ENCODE results near the gene LPIN1. TPM values are rescaled to one million over a fixed set of nuclear protein-coding genes. Genes with fewer than 3 reads are reported as not detected.

LPIN1 gene
- total and polyA plus RNA-seq, 4 donors = 10.1 to 27.4 (median 13.4) TPM

- Histone ChIP-seq H3K4me1 (ENCODE audit: control insufficient read depth in 4 of 4, insufficient read depth in 4 of 4, low read length in 3 of 4) (peaks cover 0 to 9% (median 2%) of the 10 kb centered on the region in 4 donors), H3K36me3 (ENCODE audit: control insufficient read depth in 4 of 4, insufficient read depth in 3 of 4, low read depth in 1 of 4, low read length in 3 of 4) (no peaks in the 10 kb centered on the region), H3K9me3 (ENCODE audit: control insufficient read depth in 4 of 4, low read length in 3 of 4) (no peaks in the 10 kb centered on the region), H3K27me3 (ENCODE audit: control insufficient read depth in 4 of 4, insufficient read depth in 4 of 4, low read length in 3 of 4) (no peaks in the 10 kb centered on the region), H3K4me3 (ENCODE audit: low read depth in 1 of 3, low read length in 3 of 3) (no peak overlapping the region), H3K27ac (ENCODE audit: low read depth in 1 of 2, low read length in 2 of 2) (no peak overlapping the region), H3K9ac (ENCODE audit: low read depth in 1 of 2, low read length in 2 of 2) (no peak overlapping the region)
- 97% methylated on average over 3 of the region's 3 CpGs for WGBS
- DNase-seq (ENCODE audit: low spot score) = no peak
- TF ChIP-seq CTCF (IDR thresholded peaks at IDR 0.05; ENCODE audit: low read depth, low read length, missing input control) (no peak), NR2F2 (IDR thresholded peaks at IDR 0.05) (no peak), RAD21 (IDR thresholded peaks at IDR 0.05) (no peak), FOXA2 (IDR thresholded peaks at IDR 0.05) (no peak), GABPA (IDR thresholded peaks at IDR 0.05 in 1 of 2, conservative IDR thresholded peaks at IDR 0.05 in 1 of 2) (no peak), MAX (IDR thresholded peaks at IDR 0.05) (no peak)
Observed at GRCh38 chr2:11705711-11706110, 40.7 kb upstream of the LPIN1 start.

- Histone ChIP-seq H3K36me3 (ENCODE audit: control insufficient read depth in 4 of 4, insufficient read depth in 3 of 4, low read depth in 1 of 4, low read length in 3 of 4) (no peaks in the 10 kb centered on the region), H3K27ac (ENCODE audit: low read depth in 1 of 2, low read length in 2 of 2) (no peak overlapping the region), H3K4me3 (ENCODE audit: low read depth in 1 of 3, low read length in 3 of 3) (no peak overlapping the region), H3K4me1 (ENCODE audit: control insufficient read depth in 4 of 4, insufficient read depth in 4 of 4, low read length in 3 of 4) (peaks cover 0 to 14% (median 2%) of the 10 kb centered on the region in 4 donors), H3K9me3 (ENCODE audit: control insufficient read depth in 4 of 4, low read length in 3 of 4) (no peaks in the 10 kb centered on the region), H3K27me3 (ENCODE audit: control insufficient read depth in 4 of 4, insufficient read depth in 4 of 4, low read length in 3 of 4) (no peaks in the 10 kb centered on the region), H3K9ac (ENCODE audit: low read depth in 1 of 2, low read length in 2 of 2) (no peak overlapping the region)
- no peak for TF ChIP-seq ATF3 (IDR thresholded peaks at IDR 0.05)
- no peak for TF ChIP-seq CTCF (IDR thresholded peaks at IDR 0.05; ENCODE audit: low read depth, low read length, missing input control)
- no peak for TF ChIP-seq ZBTB33 (IDR thresholded peaks at IDR 0.05)
- TF ChIP-seq JUND (IDR thresholded peaks at IDR 0.05) = no peak
- 64% methylated on average over 3 of the region's 3 CpGs for WGBS
- no peak for DNase-seq (ENCODE audit: low spot score)
Observed at GRCh38 chr2:11708106-11708505, 38.3 kb upstream of the LPIN1 start.

GRCh38 chr2:11709293-11709692, 37.1 kb upstream of the LPIN1 start:
- H3K4me3 ChIP-seq (ENCODE audit: low read depth in 1 of 3, low read length in 3 of 3) = no peak overlapping the region
- H3K4me1 ChIP-seq (ENCODE audit: control insufficient read depth in 4 of 4, insufficient read depth in 4 of 4, low read length in 3 of 4) = peaks cover 0 to 14% (median 2%) of the 10 kb centered on the region in 4 donors
- H3K27me3 ChIP-seq (ENCODE audit: control insufficient read depth in 4 of 4, insufficient read depth in 4 of 4, low read length in 3 of 4) = no peaks in the 10 kb centered on the region
- H3K9me3 ChIP-seq (ENCODE audit: control insufficient read depth in 4 of 4, low read length in 3 of 4) = no peaks in the 10 kb centered on the region
- no peaks in the 10 kb centered on the region for H3K36me3 ChIP-seq (ENCODE audit: control insufficient read depth in 4 of 4, insufficient read depth in 3 of 4, low read depth in 1 of 4, low read length in 3 of 4)
- TF ChIP-seq JUND (IDR thresholded peaks at IDR 0.05) = no peak
- TF ChIP-seq NR2F2 (IDR thresholded peaks at IDR 0.05) = no peak
- no peak overlapping the region for H3K27ac ChIP-seq (ENCODE audit: low read depth in 1 of 2, low read length in 2 of 2)
- no peak for DNase-seq (ENCODE audit: low spot score)
- H3K9ac ChIP-seq (ENCODE audit: low read depth in 1 of 2, low read length in 2 of 2) = no peak overlapping the region
- 94% methylated on average over 8 of the region's 8 CpGs for WGBS

Data from liver (tissue), 9 donors.